ENCODE results near the gene ADGRL3. TPM values are rescaled to one million over a fixed set of nuclear protein-coding genes. Genes with fewer than 3 reads are reported as not detected.

The ADGRL3 gene
- total RNA-seq, 2 experiments from 2014 or later = not detected

GRCh38 chr4:61514991-61515390 lies 314.9 kb downstream of the ADGRL3 start:
- ChIA-PET POLR2A (interaction anchor here (0.6 to 0.8 kb wide), 2 partner anchors 73 to 721 kb away, joined by 3 to 4 read pairs; no protein-coding TSS in a partner anchor), CTCF (ENCODE audit: unreplicated experiment) (no interaction called here)
- Histone ChIP-seq H3K9me3 (ENCODE audit: low read length) (no peaks in the 10 kb centered on the region), H3K79me2 (ENCODE audit: insufficient read depth, low read depth, low read length) (no peaks in the 10 kb centered on the region), H3K4me3 (ENCODE audit: low read depth, low read length, poor library complexity, severe bottlenecking) (no peak overlapping the region), H3K9me2 (ENCODE audit: insufficient read depth, low read length) (no peaks in the 10 kb centered on the region), H2AFZ (ENCODE audit: low read length) (no peak overlapping the region), H3K27ac (ENCODE audit: low read depth, low read length, poor library complexity, severe bottlenecking) (no peak overlapping the region), H3K4me2 (ENCODE audit: low read length) (no peak overlapping the region), H3K36me3 (ENCODE audit: insufficient read depth, low read length) (no peaks in the 10 kb centered on the region), H4K20me1 (ENCODE audit: insufficient read depth, low read length) (no peaks in the 10 kb centered on the region), H3K4me1 (ENCODE audit: insufficient read depth, low read length, poor library complexity, severe bottlenecking) (no peaks in the 10 kb centered on the region)
- no peak for DNase-seq (ENCODE audit: low spot score)
- TF ChIP-seq EZH2phosphoT487 (IDR thresholded peaks at IDR 0.05; ENCODE audit: borderline replicate concordance, low read depth, low read length) = no peak
- TF ChIP-seq, protein P1, sequence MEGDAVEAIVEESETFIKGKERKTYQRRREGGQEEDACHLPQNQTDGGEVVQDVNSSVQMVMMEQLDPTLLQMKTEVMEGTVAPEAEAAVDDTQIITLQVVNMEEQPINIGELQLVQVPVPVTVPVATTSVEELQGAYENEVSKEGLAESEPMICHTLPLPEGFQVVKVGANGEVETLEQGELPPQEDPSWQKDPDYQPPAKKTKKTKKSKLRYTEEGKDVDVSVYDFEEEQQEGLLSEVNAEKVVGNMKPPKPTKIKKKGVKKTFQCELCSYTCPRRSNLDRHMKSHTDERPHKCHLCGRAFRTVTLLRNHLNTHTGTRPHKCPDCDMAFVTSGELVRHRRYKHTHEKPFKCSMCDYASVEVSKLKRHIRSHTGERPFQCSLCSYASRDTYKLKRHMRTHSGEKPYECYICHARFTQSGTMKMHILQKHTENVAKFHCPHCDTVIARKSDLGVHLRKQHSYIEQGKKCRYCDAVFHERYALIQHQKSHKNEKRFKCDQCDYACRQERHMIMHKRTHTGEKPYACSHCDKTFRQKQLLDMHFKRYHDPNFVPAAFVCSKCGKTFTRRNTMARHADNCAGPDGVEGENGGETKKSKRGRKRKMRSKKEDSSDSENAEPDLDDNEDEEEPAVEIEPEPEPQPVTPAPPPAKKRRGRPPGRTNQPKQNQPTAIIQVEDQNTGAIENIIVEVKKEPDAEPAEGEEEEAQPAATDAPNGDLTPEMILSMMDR (conservative IDR thresholded peaks at IDR 0.05; ENCODE audit: low read length) = no peak
- BruUV-seq (replicated peaks) = no TSS peak
- intact Hi-C loops (cut with micrococcal nuclease; ENCODE audit: unreplicated experiment) = no loop called here

- intact Hi-C loops (cut with micrococcal nuclease; ENCODE audit: unreplicated experiment) = no loop called here
- H3K36me3 ChIP-seq (ENCODE audit: insufficient read depth, low read length) = no peaks in the 10 kb centered on the region
- DNase-seq (ENCODE audit: low spot score) = no peak
- POLR2A ChIA-PET = interaction anchor here (0.6 kb wide), 1 partner anchor 757 kb away, joined by 3 read pairs; no protein-coding TSS in a partner anchor
- BruUV-seq (replicated peaks) = no TSS peak
- H3K9me3 ChIP-seq (ENCODE audit: low read length) = no peaks in the 10 kb centered on the region
- no peaks in the 10 kb centered on the region for H3K4me1 ChIP-seq (ENCODE audit: insufficient read depth, low read length, poor library complexity, severe bottlenecking)
- CTCF ChIA-PET (ENCODE audit: unreplicated experiment) = no interaction called here
- H3K4me2 ChIP-seq (ENCODE audit: low read length) = no peak overlapping the region
- no peaks in the 10 kb centered on the region for H3K79me2 ChIP-seq (ENCODE audit: insufficient read depth, low read depth, low read length)
- H2AFZ ChIP-seq (ENCODE audit: low read length) = no peak overlapping the region
- no peak overlapping the region for H3K4me3 ChIP-seq (ENCODE audit: low read depth, low read length, poor library complexity, severe bottlenecking)
- TF ChIP-seq, protein P1 (conservative IDR thresholded peaks at IDR 0.05; ENCODE audit: low read length) = no peak
- TF ChIP-seq EZH2phosphoT487 (IDR thresholded peaks at IDR 0.05; ENCODE audit: borderline replicate concordance, low read depth, low read length) = no peak
- H4K20me1 ChIP-seq (ENCODE audit: insufficient read depth, low read length) = no peaks in the 10 kb centered on the region
- no peak overlapping the region for H3K27ac ChIP-seq (ENCODE audit: low read depth, low read length, poor library complexity, severe bottlenecking)
- no peaks in the 10 kb centered on the region for H3K9me2 ChIP-seq (ENCODE audit: insufficient read depth, low read length)
These were observed 317.0 kb downstream of the ADGRL3 start for GRCh38 chr4:61517144-61517543.

GRCh38 chr4:61520166-61520565 lies 320.0 kb downstream of the ADGRL3 start:
- no peak for TF ChIP-seq EZH2phosphoT487 (IDR thresholded peaks at IDR 0.05; ENCODE audit: borderline replicate concordance, low read depth, low read length)
- TF ChIP-seq, protein P1 (conservative IDR thresholded peaks at IDR 0.05; ENCODE audit: low read length) = no peak
- H3K4me3 ChIP-seq (ENCODE audit: low read depth, low read length, poor library complexity, severe bottlenecking) = no peak overlapping the region
- DNase-seq (ENCODE audit: low spot score) = no peak
- no peaks in the 10 kb centered on the region for H3K4me1 ChIP-seq (ENCODE audit: insufficient read depth, low read length, poor library complexity, severe bottlenecking)
- no peaks in the 10 kb centered on the region for H4K20me1 ChIP-seq (ENCODE audit: insufficient read depth, low read length)
- no peak overlapping the region for H2AFZ ChIP-seq (ENCODE audit: low read length)
- no TSS peak for BruUV-seq (replicated peaks)
- no peaks in the 10 kb centered on the region for H3K9me2 ChIP-seq (ENCODE audit: insufficient read depth, low read length)
- ChIA-PET POLR2A (interaction anchor here (0.6 to 0.7 kb wide), 2 partner anchors 46 to 472 kb away, joined by 3 to 4 read pairs; no protein-coding TSS in a partner anchor), CTCF (ENCODE audit: unreplicated experiment) (no interaction called here)
- H3K9me3 ChIP-seq (ENCODE audit: low read length) = no peaks in the 10 kb centered on the region
- no peaks in the 10 kb centered on the region for H3K79me2 ChIP-seq (ENCODE audit: insufficient read depth, low read depth, low read length)
- no peak overlapping the region for H3K4me2 ChIP-seq (ENCODE audit: low read length)
- no peaks in the 10 kb centered on the region for H3K36me3 ChIP-seq (ENCODE audit: insufficient read depth, low read length)
- H3K27ac ChIP-seq (ENCODE audit: low read depth, low read length, poor library complexity, severe bottlenecking) = no peak overlapping the region
- intact Hi-C loops (cut with micrococcal nuclease; ENCODE audit: unreplicated experiment) = no loop called here

All from OCI-LY7 (cell line).